HFFc6 (cell line): ENCODE data around the gene REEP6. TPM values are rescaled to one million over a fixed set of nuclear protein-coding genes. Genes with fewer than 3 reads are reported as not detected.

Experiments
- DNase-seq: peaks from one replicate; pipeline ENCODE4 v3.0.0-alpha.2; 2018
- H3K27ac Mint-ChIP-seq: 2 replicates; pipeline ENCODE4 v1.8.0; 2020; ENCODE audit warnings: mild to moderate bottlenecking, mixed read lengths
- H3K27me3 Mint-ChIP-seq: 2 replicates; pipeline ENCODE4 v1.8.0; 2021; ENCODE audit warnings: mild to moderate bottlenecking, moderate library complexity, mixed read lengths; ENCODE audit not compliant: insufficient read depth
- H3K36me3 Mint-ChIP-seq: 2 replicates; pipeline ENCODE4 v1.8.0; 2021; ENCODE audit warnings: low read depth, mixed read lengths
- H3K4me1 Mint-ChIP-seq: 2 replicates; pipeline ENCODE4 v1.8.0; 2020; ENCODE audit warnings: low read depth, mixed read lengths
- H3K4me3 Mint-ChIP-seq: 2 replicates; pipeline ENCODE4 v1.8.0; 2020; ENCODE audit warnings: mild to moderate bottlenecking, moderate library complexity, mixed read lengths
- H3K9me3 Mint-ChIP-seq: 2 replicates; pipeline ENCODE4 v1.8.0; 2020; ENCODE audit warnings: mild to moderate bottlenecking, mixed read lengths
- total RNA-seq, 6 experiments: library from RNA; stranded (reverse); fragmentation: NEBNext Ultra II Directional; extraction: Animal tissue kit (Norgen Biotek cat#: 25700); gene quantifications; 2 replicates in 1 of 6; 3 replicates in 5 of 6; pipeline ENCODE4 v1.2.3, GENCODE V29; 2021
- TF ChIP-seq, protein P1 (sequence below): fragments of 200-600 bp; sonication (generic); IDR thresholded peaks from 2 replicates; pipeline ENCODE4 v1.5.0; 2021; ENCODE audit warnings: antibody characterized with exemption, mild to moderate bottlenecking

Gene REEP6
- total RNA-seq, 6 experiments from 2014 or later: 1.7 to 4.6 (median 2.1) TPM

DNA sequence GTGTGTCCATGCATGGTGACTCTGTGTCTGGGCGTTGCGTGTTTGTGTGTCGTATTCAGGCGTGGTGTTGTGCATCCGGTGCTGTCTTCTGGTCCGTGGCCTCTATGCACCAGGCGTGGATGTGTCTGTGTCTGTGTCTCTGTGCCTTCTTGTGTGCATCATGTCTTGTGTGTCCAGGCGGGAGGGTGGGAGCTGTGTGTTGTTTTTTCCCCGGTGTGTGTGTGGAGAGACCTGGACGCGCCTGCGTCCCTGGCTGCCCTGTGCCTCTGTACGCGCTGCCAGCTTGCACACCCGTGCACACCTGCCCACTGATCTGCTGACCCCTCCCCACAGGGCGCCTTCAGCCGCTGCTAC is 34.0 kb downstream of the REEP6 start:
- TF ChIP-seq, protein P1, sequence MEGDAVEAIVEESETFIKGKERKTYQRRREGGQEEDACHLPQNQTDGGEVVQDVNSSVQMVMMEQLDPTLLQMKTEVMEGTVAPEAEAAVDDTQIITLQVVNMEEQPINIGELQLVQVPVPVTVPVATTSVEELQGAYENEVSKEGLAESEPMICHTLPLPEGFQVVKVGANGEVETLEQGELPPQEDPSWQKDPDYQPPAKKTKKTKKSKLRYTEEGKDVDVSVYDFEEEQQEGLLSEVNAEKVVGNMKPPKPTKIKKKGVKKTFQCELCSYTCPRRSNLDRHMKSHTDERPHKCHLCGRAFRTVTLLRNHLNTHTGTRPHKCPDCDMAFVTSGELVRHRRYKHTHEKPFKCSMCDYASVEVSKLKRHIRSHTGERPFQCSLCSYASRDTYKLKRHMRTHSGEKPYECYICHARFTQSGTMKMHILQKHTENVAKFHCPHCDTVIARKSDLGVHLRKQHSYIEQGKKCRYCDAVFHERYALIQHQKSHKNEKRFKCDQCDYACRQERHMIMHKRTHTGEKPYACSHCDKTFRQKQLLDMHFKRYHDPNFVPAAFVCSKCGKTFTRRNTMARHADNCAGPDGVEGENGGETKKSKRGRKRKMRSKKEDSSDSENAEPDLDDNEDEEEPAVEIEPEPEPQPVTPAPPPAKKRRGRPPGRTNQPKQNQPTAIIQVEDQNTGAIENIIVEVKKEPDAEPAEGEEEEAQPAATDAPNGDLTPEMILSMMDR: no peak
- Mint-ChIP-seq H3K9me3 (peaks cover 7% of the 10 kb centered on the region), H3K36me3 (no peaks in the 10 kb centered on the region), H3K27me3 (peaks cover 15% of the 10 kb centered on the region), H3K4me3 (no peak overlapping the region), H3K4me1 (no peaks in the 10 kb centered on the region; the same call in 1 of the 2 replicates), H3K27ac (no peak overlapping the region)
- no peak for DNase-seq

DNA sequence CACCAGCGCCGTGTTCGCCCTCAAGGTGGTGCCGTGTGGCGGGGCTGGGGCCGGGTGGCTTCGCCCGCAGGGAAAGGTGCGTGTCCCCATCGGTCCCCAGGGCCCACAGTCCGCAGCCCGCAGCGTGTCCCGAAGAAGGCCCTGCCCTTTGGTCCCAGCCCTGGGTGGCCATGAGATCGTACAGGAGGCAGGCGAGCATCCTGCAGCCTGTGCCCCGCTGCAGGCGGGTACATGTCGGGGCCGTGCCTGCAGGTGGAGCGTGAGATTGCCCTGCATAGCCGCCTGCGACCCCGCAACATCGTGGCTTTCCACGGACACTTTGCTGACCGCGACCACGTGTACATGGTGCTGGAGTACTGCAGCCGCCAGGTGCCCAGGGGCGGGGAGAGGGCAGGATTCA is 34.4 kb downstream of the REEP6 start:
- Mint-ChIP-seq H3K36me3 (no peaks in the 10 kb centered on the region), H3K27ac (no peak overlapping the region), H3K4me1 (no peaks in the 10 kb centered on the region; the same call in 1 of the 2 replicates), H3K9me3 (peaks cover 7% of the 10 kb centered on the region), H3K27me3 (peaks cover 15% of the 10 kb centered on the region), H3K4me3 (no peak overlapping the region)
- TF ChIP-seq, protein P1: no peak
- no peak for DNase-seq

DNA sequence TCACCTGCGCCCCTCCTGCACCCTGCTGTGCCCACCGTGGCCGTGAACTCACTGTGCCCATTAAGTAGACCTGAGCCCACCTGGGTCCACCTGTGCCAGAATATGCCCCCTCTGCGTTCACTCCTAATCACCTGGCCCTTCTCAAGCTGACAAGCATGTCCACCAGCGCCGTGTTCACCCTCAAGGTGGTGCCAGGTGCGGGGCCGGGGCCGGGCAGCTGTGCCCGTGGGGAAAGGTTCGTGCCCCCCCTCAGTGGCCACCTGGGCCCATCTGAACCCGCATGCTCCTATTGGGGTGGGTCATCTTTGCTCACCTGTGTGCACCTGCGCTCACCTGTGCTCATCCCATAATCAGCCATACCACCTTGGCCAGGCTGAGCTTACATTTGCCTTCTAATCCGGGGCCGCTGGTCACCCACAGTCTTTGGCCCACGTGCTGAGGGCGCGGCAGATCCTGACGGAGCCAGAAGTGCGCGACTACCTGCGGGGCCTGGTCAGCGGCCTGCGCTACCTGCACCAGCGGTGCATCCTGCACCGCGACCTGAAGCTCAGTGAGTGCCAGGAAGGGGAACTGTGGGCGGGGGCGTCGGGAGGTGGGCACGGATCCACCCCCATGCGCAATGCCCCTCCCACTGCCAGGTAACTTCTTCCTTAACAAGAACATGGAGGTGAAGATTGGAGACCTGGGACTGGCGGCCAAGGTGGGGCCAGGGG is 35.2 kb downstream of the REEP6 start:
- Mint-ChIP-seq H3K27me3 (peaks cover 15% of the 10 kb centered on the region), H3K27ac (no peak overlapping the region), H3K9me3 (peaks cover 7% of the 10 kb centered on the region), H3K4me3 (no peak overlapping the region), H3K4me1 (no peaks in the 10 kb centered on the region; the same call in 1 of the 2 replicates), H3K36me3 (no peaks in the 10 kb centered on the region)
- TF ChIP-seq, protein P1: no peak
- no peak for DNase-seq

DNA sequence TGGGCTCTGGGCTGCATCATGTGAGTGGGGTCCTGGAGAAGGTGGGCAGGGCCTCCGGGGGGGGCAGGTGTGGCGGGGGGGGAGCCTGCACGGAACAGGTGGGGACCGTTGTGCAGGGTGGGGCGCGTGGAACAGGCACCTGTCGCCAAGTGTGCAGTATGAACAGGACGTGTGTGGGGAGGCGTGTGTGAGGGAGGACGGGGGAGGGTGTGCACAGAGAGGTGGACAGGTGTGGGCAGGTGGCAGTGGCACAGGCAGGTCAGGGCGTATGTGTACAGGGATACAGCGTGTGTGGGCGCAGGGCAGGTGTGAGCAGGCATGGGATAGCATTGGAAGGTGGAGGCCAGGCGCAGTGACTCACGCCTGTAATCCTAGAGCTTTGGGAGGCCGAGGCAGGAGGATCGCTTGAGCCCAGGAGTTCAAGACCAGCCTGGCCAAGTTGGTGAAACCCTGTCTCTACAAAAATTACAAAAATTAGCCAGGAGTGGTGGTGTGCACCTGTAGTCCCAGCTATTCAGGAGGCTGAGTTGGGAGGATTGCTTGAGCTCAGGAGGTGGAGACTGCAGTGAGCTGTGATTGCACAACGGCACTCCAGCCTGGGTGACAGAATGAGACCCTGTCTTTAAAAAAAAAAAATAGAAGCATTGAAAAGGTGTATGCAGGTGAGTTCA is 36.1 kb downstream of the REEP6 start:
- H3K27ac Mint-ChIP-seq: no peak overlapping the region
- peaks cover 7% of the 10 kb centered on the region for H3K9me3 Mint-ChIP-seq
- TF ChIP-seq, protein P1: no peak
- DNase-seq: no peak
- no peak overlapping the region for H3K4me3 Mint-ChIP-seq
- no peaks in the 10 kb centered on the region; the same call in 1 of the 2 replicates for H3K4me1 Mint-ChIP-seq
- H3K27me3 Mint-ChIP-seq: peaks cover 17% of the 10 kb centered on the region
- no peaks in the 10 kb centered on the region for H3K36me3 Mint-ChIP-seq

DNA sequence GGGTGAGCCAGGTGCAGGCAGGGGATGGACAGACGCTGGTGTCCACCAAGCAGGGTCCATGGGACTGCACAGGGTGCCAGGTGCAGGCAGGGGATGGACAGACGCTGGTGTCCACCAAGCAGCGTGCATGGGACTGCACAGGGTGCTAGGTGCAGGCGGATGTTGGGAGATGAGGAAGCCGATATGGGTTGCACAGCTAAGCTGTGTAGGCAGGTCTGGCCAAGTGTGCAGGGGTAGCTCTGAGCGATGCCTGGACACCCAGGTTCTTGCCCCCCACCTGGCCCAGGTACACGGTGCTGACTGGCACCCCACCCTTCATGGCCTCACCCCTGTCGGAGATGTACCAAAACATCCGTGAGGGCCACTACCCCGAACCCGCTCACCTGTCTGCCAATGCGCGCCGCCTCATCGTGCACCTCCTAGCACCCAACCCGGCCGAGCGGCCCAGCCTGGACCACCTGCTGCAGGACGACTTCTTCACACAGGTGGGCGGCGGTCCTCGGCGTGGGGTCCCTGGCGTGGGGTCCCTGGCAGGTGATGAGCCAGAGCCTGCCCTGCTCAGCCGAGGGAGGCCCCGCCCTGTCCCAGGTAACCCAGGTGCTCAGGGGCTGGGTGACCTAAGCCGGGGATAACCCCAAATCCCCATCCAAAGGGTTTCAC is 36.8 kb downstream of the REEP6 start:
- H3K27me3 Mint-ChIP-seq: peaks cover 14% of the 10 kb centered on the region
- H3K4me3 Mint-ChIP-seq: no peak overlapping the region
- peaks cover 7% of the 10 kb centered on the region for H3K9me3 Mint-ChIP-seq
- no peaks in the 10 kb centered on the region; the same call in 1 of the 2 replicates for H3K4me1 Mint-ChIP-seq
- TF ChIP-seq, protein P1: no peak
- DNase-seq: no peak
- no peak overlapping the region for H3K27ac Mint-ChIP-seq
- no peaks in the 10 kb centered on the region for H3K36me3 Mint-ChIP-seq
